Measurements from ENCODE around the gene ACBD4.
A peak's percentile ranks its signal among the peaks of the same experiment; 100 is the strongest.

DNA sequence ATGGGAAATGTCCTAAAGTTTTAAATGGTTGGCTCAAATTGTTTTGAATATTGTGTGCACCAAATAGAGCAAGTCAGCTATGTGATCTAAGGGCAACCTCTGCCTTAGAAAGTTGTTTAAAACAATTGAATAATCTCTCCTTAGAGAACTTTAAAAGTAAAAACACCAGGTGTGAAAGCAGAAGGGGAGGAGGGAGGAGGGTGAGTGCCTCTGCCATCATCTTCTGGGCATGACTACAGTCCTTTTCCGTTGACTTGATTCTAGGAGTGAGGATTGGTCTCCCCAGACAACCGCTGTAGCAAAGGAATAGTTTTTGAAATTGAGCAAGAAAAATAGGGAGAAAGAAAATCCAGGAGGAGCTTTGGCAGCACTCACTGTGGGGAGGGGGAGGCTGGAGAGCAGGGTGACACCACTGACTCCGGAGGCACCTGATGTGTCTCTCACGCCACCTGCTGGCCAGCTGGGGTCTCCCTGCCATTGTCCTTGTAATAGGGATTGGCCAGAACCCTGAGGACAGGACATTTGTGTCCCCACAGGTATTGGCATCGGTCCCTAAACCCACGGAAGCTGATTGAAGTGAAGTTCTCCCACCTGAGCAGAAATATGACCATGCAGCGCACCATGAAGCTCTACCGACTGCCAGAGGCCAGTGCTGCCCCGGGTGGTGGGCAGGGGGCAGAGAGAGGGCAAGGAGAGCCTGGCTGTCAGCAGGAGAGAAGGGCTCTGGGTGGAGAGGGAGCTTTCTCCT, 36.4 kb upstream of the ACBD4 start:
- TF ChIP-seq, protein P1, sequence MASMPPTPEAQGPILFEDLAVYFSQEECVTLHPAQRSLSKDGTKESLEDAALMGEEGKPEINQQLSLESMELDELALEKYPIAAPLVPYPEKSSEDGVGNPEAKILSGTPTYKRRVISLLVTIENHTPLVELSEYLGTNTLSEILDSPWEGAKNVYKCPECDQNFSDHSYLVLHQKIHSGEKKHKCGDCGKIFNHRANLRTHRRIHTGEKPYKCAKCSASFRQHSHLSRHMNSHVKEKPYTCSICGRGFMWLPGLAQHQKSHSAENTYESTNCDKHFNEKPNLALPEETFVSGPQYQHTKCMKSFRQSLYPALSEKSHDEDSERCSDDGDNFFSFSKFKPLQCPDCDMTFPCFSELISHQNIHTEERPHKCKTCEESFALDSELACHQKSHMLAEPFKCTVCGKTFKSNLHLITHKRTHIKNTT (CRISPR knock-in tag; IDR thresholded peaks at IDR 0.05) = no peak
- TF ChIP-seq, protein P2, sequence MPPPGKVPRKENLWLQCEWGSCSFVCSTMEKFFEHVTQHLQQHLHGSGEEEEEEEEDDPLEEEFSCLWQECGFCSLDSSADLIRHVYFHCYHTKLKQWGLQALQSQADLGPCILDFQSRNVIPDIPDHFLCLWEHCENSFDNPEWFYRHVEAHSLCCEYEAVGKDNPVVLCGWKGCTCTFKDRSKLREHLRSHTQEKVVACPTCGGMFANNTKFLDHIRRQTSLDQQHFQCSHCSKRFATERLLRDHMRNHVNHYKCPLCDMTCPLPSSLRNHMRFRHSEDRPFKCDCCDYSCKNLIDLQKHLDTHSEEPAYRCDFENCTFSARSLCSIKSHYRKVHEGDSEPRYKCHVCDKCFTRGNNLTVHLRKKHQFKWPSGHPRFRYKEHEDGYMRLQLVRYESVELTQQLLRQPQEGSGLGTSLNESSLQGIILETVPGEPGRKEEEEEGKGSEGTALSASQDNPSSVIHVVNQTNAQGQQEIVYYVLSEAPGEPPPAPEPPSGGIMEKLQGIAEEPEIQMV (CRISPR knock-in tag; IDR thresholded peaks at IDR 0.05; ENCODE audit: low read depth) = no peak
- TF ChIP-seq RFX1 (IDR thresholded peaks at IDR 0.05) (no peak), ZNF777 (CRISPR knock-in tag; IDR thresholded peaks at IDR 0.05) (no peak), POLR2A (IDR thresholded peaks at IDR 0.05; ENCODE audit: insufficient read depth in 1 of 2, low read depth in 2 of 2, low read length in 2 of 2) (no peak), ZNF12 (CRISPR knock-in tag; IDR thresholded peaks at IDR 0.05) (no peak)
- TF ChIP-seq, protein P3, sequence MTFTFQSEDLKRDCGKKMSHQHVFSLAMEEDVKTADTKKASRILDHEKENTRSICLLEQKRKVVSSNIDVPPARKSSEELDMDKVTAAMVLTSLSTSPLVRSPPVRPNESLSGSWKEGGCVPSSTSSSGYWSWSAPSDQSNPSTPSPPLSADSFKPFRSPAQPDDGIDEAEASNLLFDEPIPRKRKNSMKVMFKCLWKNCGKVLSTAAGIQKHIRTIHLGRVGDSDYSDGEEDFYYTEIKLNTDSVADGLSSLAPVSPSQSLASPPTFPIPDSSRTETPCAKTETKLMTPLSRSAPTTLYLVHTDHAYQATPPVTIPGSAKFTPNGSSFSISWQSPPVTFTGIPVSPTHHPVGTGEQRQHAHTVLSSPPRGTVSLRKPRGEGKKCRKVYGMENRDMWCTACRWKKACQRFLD (CRISPR knock-in tag; IDR thresholded peaks at IDR 0.05; ENCODE audit: borderline replicate concordance) = no peak
- TF ChIP-seq, protein P4, sequence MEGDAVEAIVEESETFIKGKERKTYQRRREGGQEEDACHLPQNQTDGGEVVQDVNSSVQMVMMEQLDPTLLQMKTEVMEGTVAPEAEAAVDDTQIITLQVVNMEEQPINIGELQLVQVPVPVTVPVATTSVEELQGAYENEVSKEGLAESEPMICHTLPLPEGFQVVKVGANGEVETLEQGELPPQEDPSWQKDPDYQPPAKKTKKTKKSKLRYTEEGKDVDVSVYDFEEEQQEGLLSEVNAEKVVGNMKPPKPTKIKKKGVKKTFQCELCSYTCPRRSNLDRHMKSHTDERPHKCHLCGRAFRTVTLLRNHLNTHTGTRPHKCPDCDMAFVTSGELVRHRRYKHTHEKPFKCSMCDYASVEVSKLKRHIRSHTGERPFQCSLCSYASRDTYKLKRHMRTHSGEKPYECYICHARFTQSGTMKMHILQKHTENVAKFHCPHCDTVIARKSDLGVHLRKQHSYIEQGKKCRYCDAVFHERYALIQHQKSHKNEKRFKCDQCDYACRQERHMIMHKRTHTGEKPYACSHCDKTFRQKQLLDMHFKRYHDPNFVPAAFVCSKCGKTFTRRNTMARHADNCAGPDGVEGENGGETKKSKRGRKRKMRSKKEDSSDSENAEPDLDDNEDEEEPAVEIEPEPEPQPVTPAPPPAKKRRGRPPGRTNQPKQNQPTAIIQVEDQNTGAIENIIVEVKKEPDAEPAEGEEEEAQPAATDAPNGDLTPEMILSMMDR (CRISPR knock-in tag; IDR thresholded peaks at IDR 0.05) = peak; percentile 96
- TF ChIP-seq, protein P5, sequence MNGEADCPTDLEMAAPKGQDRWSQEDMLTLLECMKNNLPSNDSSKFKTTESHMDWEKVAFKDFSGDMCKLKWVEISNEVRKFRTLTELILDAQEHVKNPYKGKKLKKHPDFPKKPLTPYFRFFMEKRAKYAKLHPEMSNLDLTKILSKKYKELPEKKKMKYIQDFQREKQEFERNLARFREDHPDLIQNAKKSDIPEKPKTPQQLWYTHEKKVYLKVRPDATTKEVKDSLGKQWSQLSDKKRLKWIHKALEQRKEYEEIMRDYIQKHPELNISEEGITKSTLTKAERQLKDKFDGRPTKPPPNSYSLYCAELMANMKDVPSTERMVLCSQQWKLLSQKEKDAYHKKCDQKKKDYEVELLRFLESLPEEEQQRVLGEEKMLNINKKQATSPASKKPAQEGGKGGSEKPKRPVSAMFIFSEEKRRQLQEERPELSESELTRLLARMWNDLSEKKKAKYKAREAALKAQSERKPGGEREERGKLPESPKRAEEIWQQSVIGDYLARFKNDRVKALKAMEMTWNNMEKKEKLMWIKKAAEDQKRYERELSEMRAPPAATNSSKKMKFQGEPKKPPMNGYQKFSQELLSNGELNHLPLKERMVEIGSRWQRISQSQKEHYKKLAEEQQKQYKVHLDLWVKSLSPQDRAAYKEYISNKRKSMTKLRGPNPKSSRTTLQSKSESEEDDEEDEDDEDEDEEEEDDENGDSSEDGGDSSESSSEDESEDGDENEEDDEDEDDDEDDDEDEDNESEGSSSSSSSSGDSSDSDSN (CRISPR knock-in tag; IDR thresholded peaks at IDR 0.05) = no peak
